Motor neuron (in vitro differentiated cells): ENCODE data around the gene HAND1. TPM values are rescaled to one million over a fixed set of nuclear protein-coding genes. Genes with fewer than 3 reads are reported as not detected.

Source experiments
- ATAC-seq, 8 experiments: fragments of 200-7000 bp; cut with Tn5 transposase; replicated peaks in 6 of 8; 2 replicates each; pipeline ENCODE4 v1.8.0; 2021; ENCODE audit warnings: mild to moderate bottlenecking in 8 of 8, moderate library complexity in 8 of 8
- H3K27ac ChIP-seq, 2 donors: fragments of 250-450 bp; sonication (Bioruptor Pico); 2 replicates each; pipeline ENCODE4 v1.9.0; 2021; ENCODE audit warnings: antibody characterized with exemption in 2 of 2, mild to moderate bottlenecking in 2 of 2, moderate library complexity in 1 of 2
- H3K4me1 ChIP-seq, 2 donors: fragments of 250-450 bp; sonication (Bioruptor Pico); replicated peaks in 1 of 2; 2 replicates each; pipeline ENCODE4 v1.6.1; 2021; ENCODE audit warnings: antibody characterized with exemption in 2 of 2, mild to moderate bottlenecking in 2 of 2, moderate library complexity in 1 of 2
- H3K4me3 ChIP-seq, 5 donors: fragments of 250-450 bp; sonication (Bioruptor Pico); 2 replicates each; pipeline ENCODE4 v1.9.0; 2021; ENCODE audit warnings: antibody characterized with exemption in 5 of 5, mild to moderate bottlenecking in 5 of 5, moderate library complexity in 4 of 5
- WGBS, 10 experiments: fragments of 450-650 bp; shearing (Covaris generic); methylation state at CpG; one replicate each; pipeline ENCODE4 v1.0.0; 2022; 5-methylcytosine and 5-hydroxymethylcytosine counted together
- in situ Hi-C, 9 experiments: fragments of 400-800 bp; cut with MboI; loops; one replicate each; pipeline ENCODE4 v1.15.0; 2021; ENCODE audit warnings: low sequenced_read_pairs in 9 of 9, low pct_unique_long_range_greater_than_20kb in 2 of 9; ENCODE audit not compliant: unreplicated experiment in 9 of 9
- total RNA-seq, 8 experiments: library from RNA; unstranded; fragments of 300-600 nt; gene quantifications; 2 replicates each; pipeline versions ENCODE4 v1.2.3 to v1.2.4, GENCODE V29; 2022

Gene HAND1
- total RNA-seq, 8 experiments from 2014 or later: 0.05 to 0.38 (median 0.25) TPM; not detected in 4

GRCh38 chr5:154482528-154483449 is 4.8 kb upstream of the HAND1 start:
- in situ Hi-C loops: loop anchor here in 3 of 9 experiments (25.0 kb wide), 1 partner anchor 130 kb away; no protein-coding TSS in a partner anchor
- Histone ChIP-seq H3K27ac (no peak overlapping the region), H3K4me3 (no peak overlapping the region), H3K4me1 (peaks cover 5 to 16% of the 10 kb centered on the region in 2 donors)
- ATAC-seq: peak in 5 of 8 experiments; percentile 21 to 69 (median 57)
- 0 to 53% (median 11%) methylated on average over 3 to 25 of the region's 49 CpGs; no CpG with 5 or more reads in 3 of the 10 experiments for WGBS, 10 experiments

DNA sequence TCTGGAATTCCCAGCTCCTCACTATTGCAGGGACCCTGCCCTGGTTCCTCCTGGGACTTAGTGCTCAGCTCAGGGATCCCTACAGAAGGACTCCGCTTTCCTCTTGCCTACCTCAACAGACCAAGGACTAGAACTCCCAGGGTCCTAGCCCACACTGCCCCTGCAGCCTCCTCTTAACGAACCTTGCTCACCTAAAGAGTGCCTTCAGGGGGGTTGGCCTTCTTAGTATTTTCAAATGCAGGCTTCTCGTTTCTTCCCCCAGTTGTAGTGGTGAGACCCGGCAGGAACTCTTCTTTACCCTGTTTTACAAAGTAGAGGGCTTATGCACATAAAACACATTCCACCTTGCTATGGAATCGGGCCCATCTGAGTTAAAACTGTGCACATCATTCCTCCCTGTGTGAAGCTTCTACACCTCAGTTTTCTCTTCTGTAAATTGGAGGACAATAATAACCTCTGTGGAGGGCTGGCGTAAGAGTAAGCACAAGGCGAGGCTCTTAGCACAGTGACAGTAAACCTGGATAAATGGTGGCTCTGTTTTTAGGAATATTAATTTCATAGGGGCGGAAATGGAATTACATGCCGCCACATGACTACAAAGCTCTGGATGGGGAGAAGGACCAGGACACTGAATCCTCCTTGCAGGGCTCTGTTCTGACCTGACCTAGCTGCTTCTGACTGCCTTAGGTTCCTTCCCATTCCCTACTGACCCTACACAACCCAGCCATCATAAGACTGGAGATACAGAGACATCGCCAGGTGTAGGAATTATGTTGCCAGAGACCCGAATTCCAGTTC is 3.8 kb upstream of the HAND1 start:
- in situ Hi-C loops: loop anchor here in 3 of 9 experiments (25.0 kb wide), 1 partner anchor 131 kb away; no protein-coding TSS in a partner anchor
- WGBS, 10 experiments: 0 to 22% (median 5%) methylated on average over 1 to 9 of the region's 11 CpGs
- ATAC-seq: peak in 2 of 8 experiments; percentile 24 to 29
- Histone ChIP-seq H3K4me3 (no peak overlapping the region), H3K4me1 (peaks cover 5 to 23% of the 10 kb centered on the region in 2 donors), H3K27ac (no peak overlapping the region)

GRCh38 chr5:154480847-154481246 is 2.8 kb upstream of the HAND1 start:
- in situ Hi-C loops: loop anchor here in 3 of 9 experiments (25.0 kb wide), 1 partner anchor 131 kb away; no protein-coding TSS in a partner anchor
- no peak for ATAC-seq
- Histone ChIP-seq H3K4me3 (no peak overlapping the region), H3K4me1 (peaks cover 5 to 23% of the 10 kb centered on the region in 2 donors), H3K27ac (no peak overlapping the region)
- 0 to 47% (median 10%) methylated on average over 1 to 3 of the region's 3 CpGs; no CpG with 5 or more reads in 6 of the 10 experiments for WGBS, 10 experiments

DNA sequence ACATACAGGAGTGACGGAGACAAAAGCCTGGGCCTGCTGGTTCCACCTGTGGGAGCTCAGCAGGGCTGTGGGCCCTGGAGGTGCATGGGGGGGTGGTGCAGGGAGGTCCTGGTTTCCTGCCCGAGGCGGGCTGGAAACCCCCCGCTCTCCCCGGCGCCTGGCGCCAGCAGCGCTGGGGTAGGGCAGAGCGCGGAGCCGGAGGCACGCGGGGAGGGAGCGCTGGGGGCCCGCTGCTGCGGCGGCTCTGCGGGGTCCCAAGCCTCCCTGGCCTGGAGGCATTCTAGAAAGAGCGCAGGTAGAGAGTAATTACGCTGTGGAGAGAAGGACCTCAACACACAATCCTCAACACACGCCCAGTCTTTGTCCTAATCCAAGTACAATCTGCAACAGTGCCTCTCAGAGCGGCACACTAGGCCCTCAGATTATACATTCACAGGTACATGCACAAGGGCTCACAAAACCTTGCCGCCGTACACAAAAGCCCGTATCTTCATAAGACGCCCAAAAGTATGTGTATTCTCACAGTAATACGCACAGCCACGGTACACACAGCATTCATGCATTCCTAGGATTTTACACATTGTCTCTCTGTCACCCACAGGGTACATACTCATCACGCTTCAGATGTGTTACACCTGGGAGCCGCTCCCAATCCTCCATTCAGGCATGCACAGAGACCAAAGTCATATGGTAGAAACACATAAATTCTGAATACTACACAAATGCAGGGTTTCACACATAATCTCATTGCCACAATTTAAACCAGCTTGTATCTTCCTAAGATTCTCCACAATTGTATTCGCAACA is 2.1 kb upstream of the HAND1 start:
- no peak overlapping the region for H3K4me3 ChIP-seq
- 0 to 44% (median 13%) methylated on average over 1 to 13 of the region's 31 CpGs; no CpG with 5 or more reads in 1 of the 10 experiments for WGBS, 10 experiments
- H3K4me1 ChIP-seq: peaks cover 5 to 23% of the 10 kb centered on the region in 2 donors
- H3K27ac ChIP-seq: no peak overlapping the region
- in situ Hi-C loops: loop anchor here in 4 of 9 experiments (10.0 to 25.0 kb wide), 2 partner anchors 125 to 132 kb away; no protein-coding TSS in a partner anchor
- ATAC-seq: no peak

GRCh38 chr5:154479160-154479943 is 1.3 kb upstream of the HAND1 start:
- WGBS, 10 experiments: 0 to 40% (median 6%) methylated on average over 2 to 10 of the region's 44 CpGs; no CpG with 5 or more reads in 3 of the 10 experiments
- no peak overlapping the region for H3K4me3 ChIP-seq
- in situ Hi-C loops: loop anchor here in 4 of 9 experiments (10.0 to 25.0 kb wide), 2 partner anchors 125 to 133 kb away; no protein-coding TSS in a partner anchor
- H3K27ac ChIP-seq: no peak overlapping the region
- H3K4me1 ChIP-seq: peaks cover 5 to 23% of the 10 kb centered on the region in 2 donors
- peak in 2 of 8 experiments; percentile 2 to 5 for ATAC-seq

GRCh38 chr5:154478752-154479159 is 729 bp upstream of the HAND1 start:
- Histone ChIP-seq H3K27ac (no peak overlapping the region), H3K4me3 (no peak overlapping the region), H3K4me1 (peaks cover 5 to 20% of the 10 kb centered on the region in 2 donors)
- in situ Hi-C loops: loop anchor here in 4 of 9 experiments (10.0 to 25.0 kb wide), 2 partner anchors 126 to 134 kb away; no protein-coding TSS in a partner anchor
- WGBS, 10 experiments: no CpG with 5 or more reads among the region's 27 CpGs
- ATAC-seq: peak in 6 of 8 experiments; percentile 8 to 21 (median 12)

GRCh38 chr5:154477382-154478223 is 424 bp downstream of the HAND1 start:
- H3K4me1 ChIP-seq: peaks cover 2 to 15% of the 10 kb centered on the region in 2 donors
- no peak overlapping the region for H3K27ac ChIP-seq
- 0 to 50% (median 2%) methylated on average over 2 to 20 of the region's 68 CpGs; no CpG with 5 or more reads in 4 of the 10 experiments for WGBS, 10 experiments
- peak overlapping the region in 4 of 5 donors; percentile 3 to 25 (median 16) for H3K4me3 ChIP-seq
- ATAC-seq: peak; percentile 48 to 85 (median 57)
- in situ Hi-C loops: loop anchor here in 4 of 9 experiments (10.0 to 25.0 kb wide), 2 partner anchors 127 to 135 kb away; no protein-coding TSS in a partner anchor

- no peak for ATAC-seq
- in situ Hi-C loops: loop anchor here in 4 of 9 experiments (10.0 to 25.0 kb wide), 2 partner anchors 128 to 136 kb away; no protein-coding TSS in a partner anchor
Measured at GRCh38 chr5:154476354-154477205, 1.4 kb downstream of the HAND1 start.

DNA sequence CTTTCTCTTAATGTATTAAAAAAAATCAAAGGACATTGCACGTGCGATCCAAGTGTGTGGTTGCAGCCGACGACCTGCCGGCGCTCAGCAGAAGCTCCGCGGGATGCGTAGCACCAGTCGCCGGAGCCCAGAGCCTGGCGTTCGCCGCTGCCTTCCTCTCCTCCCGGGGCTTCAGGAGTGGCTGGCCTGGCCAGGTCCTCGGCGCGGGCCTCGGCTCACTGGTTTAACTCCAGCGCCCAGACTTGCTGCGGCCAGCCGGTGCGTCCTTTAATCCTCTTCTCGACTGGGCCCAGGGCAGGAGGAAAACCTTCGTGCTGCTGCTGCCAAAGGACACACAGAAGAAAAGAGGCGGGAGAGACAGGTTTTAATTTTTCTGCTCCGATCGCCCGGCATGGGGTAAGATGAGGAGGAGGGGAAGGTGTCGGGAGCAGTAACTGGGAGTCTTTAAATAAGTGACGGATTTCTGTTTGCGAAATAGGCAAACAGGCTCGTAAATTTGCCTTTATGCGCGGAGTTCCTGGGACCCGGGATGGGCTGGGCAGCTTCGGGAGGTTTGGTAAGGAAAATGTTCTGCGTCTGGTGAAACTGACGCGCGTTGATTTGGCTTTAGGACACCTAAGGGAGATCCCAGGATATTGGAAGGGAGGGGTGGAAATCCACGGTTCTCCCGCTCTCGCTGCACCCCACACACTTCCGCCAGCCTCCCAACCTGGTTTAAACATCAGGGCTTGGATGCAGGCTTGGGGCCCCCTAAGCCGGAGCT is 2.3 kb downstream of the HAND1 start:
- no peak for ATAC-seq
- 0 to 22% (median 5%) methylated on average over 1 to 22 of the region's 46 CpGs; no CpG with 5 or more reads in 2 of the 10 experiments for WGBS, 10 experiments
- Histone ChIP-seq H3K4me1 (peaks cover 0 to 12% of the 10 kb centered on the region in 2 donors), H3K4me3 (no peak overlapping the region), H3K27ac (no peak overlapping the region)
- in situ Hi-C loops: loop anchor here in 4 of 9 experiments (10.0 to 25.0 kb wide), 2 partner anchors 129 to 137 kb away; no protein-coding TSS in a partner anchor

More at GRCh38 chr5:154476354-154477205, 1.4 kb downstream of the HAND1 start:
- no peak overlapping the region for H3K4me3 ChIP-seq
- WGBS, 10 experiments: 0 to 44% (median 3%) methylated on average over 2 to 15 of the region's 38 CpGs; no CpG with 5 or more reads in 3 of the 10 experiments
- no peak overlapping the region for H3K27ac ChIP-seq
- H3K4me1 ChIP-seq: peaks cover 0 to 12% of the 10 kb centered on the region in 2 donors
